Measurements from ENCODE around the gene CHST8. TPM values are rescaled to one million over a fixed set of nuclear protein-coding genes. Genes with fewer than 3 reads are reported as not detected.

CHST8 gene
- total RNA-seq, 1 donor from 2014 or later = not detected

DNA sequence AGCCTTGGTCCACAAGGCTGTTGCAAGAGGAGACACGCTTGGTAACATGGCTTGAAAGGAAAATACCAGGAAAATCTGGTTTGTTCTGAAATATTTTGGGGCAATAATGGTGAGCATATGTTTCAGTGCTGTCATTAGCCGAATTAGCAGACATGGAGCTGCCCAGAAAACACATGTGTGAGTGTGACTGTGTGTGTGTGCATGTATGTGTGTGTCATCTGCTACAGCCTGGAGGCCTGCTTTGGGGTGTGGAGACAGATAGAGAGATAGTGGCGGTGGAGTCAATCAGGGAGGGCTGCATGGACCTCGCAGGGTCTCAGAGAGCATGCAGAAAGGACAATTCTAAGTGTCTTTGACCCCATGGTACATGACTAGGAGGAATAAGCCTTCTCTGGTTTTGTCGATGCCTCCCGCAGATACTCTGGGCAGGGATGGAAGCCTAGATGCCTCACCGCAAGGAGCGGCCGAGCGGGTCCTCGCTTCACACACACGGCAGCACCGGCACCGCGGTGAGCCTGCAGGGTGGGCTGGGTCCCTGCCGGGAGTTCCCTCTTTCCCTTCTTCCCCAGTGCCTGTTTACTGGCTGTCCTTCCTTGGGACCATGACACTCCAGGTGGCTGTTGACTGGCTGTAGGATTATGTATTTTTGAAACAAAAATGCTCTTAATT, 178.4 kb downstream of the CHST8 start:
- Histone ChIP-seq H3K4me1 (ENCODE audit: control insufficient read depth in 3 of 3, insufficient read depth in 3 of 3, low read length in 3 of 3) (peaks cover 3 to 16% (median 11%) of the 10 kb centered on the region in 3 donors), H3K4me3 (ENCODE audit: low read length in 3 of 3) (no peak overlapping the region), H3K27me3 (ENCODE audit: control insufficient read depth in 3 of 3, insufficient read depth in 3 of 3, low read length in 3 of 3) (peaks cover 0 to 14% (median 0%) of the 10 kb centered on the region in 3 donors), H3K27ac (ENCODE audit: low read depth, low read length) (no peak overlapping the region), H3K36me3 (ENCODE audit: control insufficient read depth in 3 of 3, insufficient read depth in 3 of 3, low read length in 3 of 3) (peaks cover 0 to 6% (median 5%) of the 10 kb centered on the region in 3 donors), H3K9me3 (ENCODE audit: control insufficient read depth in 3 of 3, low read length in 3 of 3) (no peaks in the 10 kb centered on the region), H3K9ac (ENCODE audit: low read depth in 1 of 3, low read length in 3 of 3) (peak overlapping the region in 1 of 3 donors; percentile 33)

DNA sequence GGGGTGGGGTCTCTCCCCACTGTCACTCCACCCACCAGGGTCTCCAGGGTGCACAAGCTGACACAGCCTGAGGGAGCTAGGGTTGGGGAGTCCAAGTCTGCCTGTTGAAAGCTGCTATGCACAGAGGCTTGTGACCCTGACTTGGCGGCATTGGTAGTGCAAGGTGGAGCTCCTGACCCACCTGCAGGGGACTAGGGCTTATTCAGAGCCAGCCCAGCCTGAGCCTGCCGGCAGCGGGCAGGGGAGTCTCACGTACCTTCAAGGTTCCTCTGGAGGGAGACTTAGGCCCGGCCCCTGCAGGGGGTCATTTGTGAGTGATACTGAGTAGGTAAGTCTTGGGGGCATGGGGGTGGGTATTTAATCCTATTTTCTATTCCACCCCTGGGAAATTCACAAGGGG, 179.7 kb downstream of the CHST8 start:
- peaks cover 0 to 14% (median 0%) of the 10 kb centered on the region in 3 donors for H3K27me3 ChIP-seq (ENCODE audit: control insufficient read depth in 3 of 3, insufficient read depth in 3 of 3, low read length in 3 of 3)
- peaks cover 3 to 18% (median 17%) of the 10 kb centered on the region in 3 donors for H3K4me1 ChIP-seq (ENCODE audit: control insufficient read depth in 3 of 3, insufficient read depth in 3 of 3, low read length in 3 of 3)
- H3K4me3 ChIP-seq (ENCODE audit: low read length in 3 of 3) = no peak overlapping the region
- no peak overlapping the region for H3K27ac ChIP-seq (ENCODE audit: low read depth, low read length)
- H3K9me3 ChIP-seq (ENCODE audit: control insufficient read depth in 3 of 3, low read length in 3 of 3) = no peaks in the 10 kb centered on the region
- H3K9ac ChIP-seq (ENCODE audit: low read depth in 1 of 3, low read length in 3 of 3) = no peak overlapping the region
- H3K36me3 ChIP-seq (ENCODE audit: control insufficient read depth in 3 of 3, insufficient read depth in 3 of 3, low read length in 3 of 3) = peaks cover 6 to 8% (median 8%) of the 10 kb centered on the region in 3 donors

DNA sequence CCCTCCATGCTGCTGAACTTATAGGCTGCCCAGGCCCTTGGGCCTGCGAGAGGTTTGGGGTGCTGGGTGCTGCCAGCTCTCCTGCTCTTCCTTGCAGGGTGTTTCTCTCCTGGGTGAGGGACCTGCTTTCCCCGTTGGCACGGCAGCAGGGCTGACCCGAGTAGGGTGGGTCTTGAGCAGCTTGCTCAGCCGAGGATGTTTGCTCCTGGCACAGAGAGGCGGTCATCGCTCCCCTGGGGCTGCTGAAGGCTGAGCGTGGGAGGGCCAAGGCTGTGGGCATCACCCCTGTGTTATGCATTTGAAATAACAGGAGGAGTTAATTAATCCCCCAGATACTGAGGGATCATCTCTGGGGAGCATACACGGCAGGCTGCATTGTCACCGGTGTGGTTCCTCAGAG, 180.2 kb downstream of the CHST8 start:
- Histone ChIP-seq H3K9me3 (ENCODE audit: control insufficient read depth in 3 of 3, low read length in 3 of 3) (no peaks in the 10 kb centered on the region), H3K4me3 (ENCODE audit: low read length in 3 of 3) (no peak overlapping the region), H3K27ac (ENCODE audit: low read depth, low read length) (no peak overlapping the region), H3K27me3 (ENCODE audit: control insufficient read depth in 3 of 3, insufficient read depth in 3 of 3, low read length in 3 of 3) (peaks cover 0 to 14% (median 0%) of the 10 kb centered on the region in 3 donors), H3K4me1 (ENCODE audit: control insufficient read depth in 3 of 3, insufficient read depth in 3 of 3, low read length in 3 of 3) (peaks cover 3 to 18% (median 17%) of the 10 kb centered on the region in 3 donors), H3K36me3 (ENCODE audit: control insufficient read depth in 3 of 3, insufficient read depth in 3 of 3, low read length in 3 of 3) (peaks cover 9 to 11% (median 11%) of the 10 kb centered on the region in 3 donors), H3K9ac (ENCODE audit: low read depth in 1 of 3, low read length in 3 of 3) (no peak overlapping the region)

DNA sequence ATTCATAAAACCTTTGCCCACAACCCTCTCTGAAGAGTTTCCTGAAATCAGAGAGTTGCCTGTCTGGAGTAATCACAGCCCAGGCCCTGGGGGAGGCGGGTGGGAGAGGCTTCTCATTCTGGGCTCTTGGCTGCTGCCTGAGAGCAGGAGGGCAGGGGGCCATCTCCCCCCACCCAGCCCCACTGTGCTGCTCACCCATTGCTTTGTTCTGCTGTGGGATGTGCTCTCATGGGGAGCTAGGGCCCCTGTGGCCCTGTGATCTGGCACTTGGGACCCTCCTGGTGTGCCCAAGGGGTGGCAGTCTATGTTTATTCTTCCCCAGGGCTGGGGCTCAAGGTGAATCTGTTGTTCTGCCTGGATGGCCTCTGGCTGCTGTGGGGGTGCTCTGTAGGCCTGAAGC, 181.0 kb downstream of the CHST8 start:
- Histone ChIP-seq H3K4me1 (ENCODE audit: control insufficient read depth in 3 of 3, insufficient read depth in 3 of 3, low read length in 3 of 3) (peaks cover 0 to 15% (median 13%) of the 10 kb centered on the region in 3 donors), H3K9ac (ENCODE audit: low read depth in 1 of 3, low read length in 3 of 3) (no peak overlapping the region), H3K36me3 (ENCODE audit: control insufficient read depth in 3 of 3, insufficient read depth in 3 of 3, low read length in 3 of 3) (peaks cover 9 to 11% (median 11%) of the 10 kb centered on the region in 3 donors), H3K4me3 (ENCODE audit: low read length in 3 of 3) (no peak overlapping the region), H3K27ac (ENCODE audit: low read depth, low read length) (no peak overlapping the region), H3K9me3 (ENCODE audit: control insufficient read depth in 3 of 3, low read length in 3 of 3) (no peaks in the 10 kb centered on the region), H3K27me3 (ENCODE audit: control insufficient read depth in 3 of 3, insufficient read depth in 3 of 3, low read length in 3 of 3) (peaks cover 0 to 14% (median 0%) of the 10 kb centered on the region in 3 donors)

DNA sequence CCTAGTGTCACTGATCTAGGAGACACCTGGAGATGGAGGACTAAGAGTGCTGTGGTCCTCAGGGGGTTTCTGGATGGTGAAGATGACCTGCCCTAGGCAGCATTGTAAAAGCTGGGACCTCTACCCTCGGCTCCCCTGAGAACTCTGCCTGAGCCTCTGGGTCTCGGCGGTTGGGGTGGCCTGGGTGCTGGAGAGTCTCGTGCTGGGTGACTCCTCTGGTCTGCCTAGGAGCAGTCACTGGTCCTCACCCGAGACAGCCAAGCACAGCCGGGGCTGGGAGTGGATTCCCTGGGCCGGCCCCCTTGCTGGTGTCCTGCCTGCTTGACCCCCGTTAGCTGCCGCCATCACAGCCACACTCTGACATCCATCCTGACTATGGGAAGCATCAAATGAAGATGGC, 181.6 kb downstream of the CHST8 start:
- H3K27ac ChIP-seq (ENCODE audit: low read depth, low read length) = no peak overlapping the region
- H3K4me3 ChIP-seq (ENCODE audit: low read length in 3 of 3) = no peak overlapping the region
- no peaks in the 10 kb centered on the region for H3K9me3 ChIP-seq (ENCODE audit: control insufficient read depth in 3 of 3, low read length in 3 of 3)
- H3K36me3 ChIP-seq (ENCODE audit: control insufficient read depth in 3 of 3, insufficient read depth in 3 of 3, low read length in 3 of 3) = peaks cover 9 to 11% (median 11%) of the 10 kb centered on the region in 3 donors
- H3K9ac ChIP-seq (ENCODE audit: low read depth in 1 of 3, low read length in 3 of 3) = no peak overlapping the region
- peaks cover 0 to 14% (median 0%) of the 10 kb centered on the region in 3 donors for H3K27me3 ChIP-seq (ENCODE audit: control insufficient read depth in 3 of 3, insufficient read depth in 3 of 3, low read length in 3 of 3)
- H3K4me1 ChIP-seq (ENCODE audit: control insufficient read depth in 3 of 3, insufficient read depth in 3 of 3, low read length in 3 of 3) = peaks cover 0 to 15% (median 13%) of the 10 kb centered on the region in 3 donors

DNA sequence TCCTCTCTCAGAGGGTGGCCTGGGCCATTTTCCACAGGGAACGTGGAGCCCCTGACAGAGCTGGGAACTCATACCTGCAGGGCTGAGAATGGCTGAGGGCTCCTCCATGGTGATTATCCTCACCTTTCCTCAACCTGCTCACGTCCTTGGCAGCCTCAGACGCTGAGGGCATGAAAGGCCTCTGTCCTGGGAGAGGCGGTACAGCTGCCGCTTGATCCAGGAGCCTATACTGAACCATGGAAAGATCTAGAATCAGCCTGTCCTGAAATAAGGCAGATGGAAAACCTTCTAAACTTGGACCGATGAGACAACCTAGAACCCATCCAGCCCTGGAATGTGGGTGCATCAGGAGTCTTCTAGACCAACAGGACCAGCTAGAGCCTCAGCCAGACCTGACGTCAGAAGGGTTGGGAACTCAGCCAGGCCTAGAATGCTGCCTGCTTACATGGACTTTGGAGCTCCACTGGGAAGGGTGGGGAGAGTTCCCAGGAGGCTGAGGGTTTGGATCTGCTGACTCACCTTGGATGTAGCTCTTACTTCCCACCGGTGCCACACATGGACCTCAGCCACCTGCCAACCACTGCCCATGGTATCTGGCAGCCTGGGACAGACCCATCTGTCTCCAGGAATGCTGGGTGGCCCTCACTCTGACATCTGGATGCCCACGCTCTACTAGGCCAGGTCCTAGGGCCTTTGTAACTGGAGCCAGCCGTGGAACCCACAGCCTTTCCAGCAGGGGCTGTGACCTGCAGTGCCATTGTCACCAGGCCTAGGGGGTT, 182.5 kb downstream of the CHST8 start:
- H3K27ac ChIP-seq (ENCODE audit: low read depth, low read length) = no peak overlapping the region
- H3K36me3 ChIP-seq (ENCODE audit: control insufficient read depth in 3 of 3, insufficient read depth in 3 of 3, low read length in 3 of 3) = peaks cover 9 to 11% (median 11%) of the 10 kb centered on the region in 3 donors
- H3K27me3 ChIP-seq (ENCODE audit: control insufficient read depth in 3 of 3, insufficient read depth in 3 of 3, low read length in 3 of 3) = peaks cover 0 to 9% (median 0%) of the 10 kb centered on the region in 3 donors
- H3K9me3 ChIP-seq (ENCODE audit: control insufficient read depth in 3 of 3, low read length in 3 of 3) = no peaks in the 10 kb centered on the region
- peaks cover 0 to 13% (median 13%) of the 10 kb centered on the region in 3 donors for H3K4me1 ChIP-seq (ENCODE audit: control insufficient read depth in 3 of 3, insufficient read depth in 3 of 3, low read length in 3 of 3)
- H3K9ac ChIP-seq (ENCODE audit: low read depth in 1 of 3, low read length in 3 of 3) = no peak overlapping the region
- H3K4me3 ChIP-seq (ENCODE audit: low read length in 3 of 3) = no peak overlapping the region

DNA sequence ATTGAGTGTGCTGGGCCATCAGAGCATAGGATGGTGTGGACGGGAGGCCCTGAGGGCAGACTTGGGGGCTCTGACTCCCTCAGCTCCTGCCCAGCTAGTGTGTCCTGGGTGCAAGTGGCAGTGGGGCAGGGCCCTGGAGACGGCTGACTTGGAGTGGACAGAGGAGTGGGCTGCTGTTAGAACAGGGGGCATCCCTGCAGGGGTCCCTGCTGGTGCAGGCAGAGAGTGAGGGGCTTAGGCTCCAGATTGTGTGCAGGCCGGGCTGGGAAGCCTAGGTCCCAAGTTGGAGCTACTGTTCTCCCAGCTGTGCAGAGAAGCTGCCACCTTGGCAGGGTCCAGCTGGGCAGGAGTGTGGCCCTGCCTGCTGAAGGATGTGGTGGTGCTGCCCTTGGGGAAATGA, 183.6 kb downstream of the CHST8 start:
- no peaks in the 10 kb centered on the region for H3K27me3 ChIP-seq (ENCODE audit: control insufficient read depth in 3 of 3, insufficient read depth in 3 of 3, low read length in 3 of 3)
- no peaks in the 10 kb centered on the region for H3K9me3 ChIP-seq (ENCODE audit: control insufficient read depth in 3 of 3, low read length in 3 of 3)
- no peak overlapping the region for H3K4me3 ChIP-seq (ENCODE audit: low read length in 3 of 3)
- peaks cover 9 to 11% (median 11%) of the 10 kb centered on the region in 3 donors for H3K36me3 ChIP-seq (ENCODE audit: control insufficient read depth in 3 of 3, insufficient read depth in 3 of 3, low read length in 3 of 3)
- H3K4me1 ChIP-seq (ENCODE audit: control insufficient read depth in 3 of 3, insufficient read depth in 3 of 3, low read length in 3 of 3) = peaks cover 0 to 13% (median 13%) of the 10 kb centered on the region in 3 donors
- H3K27ac ChIP-seq (ENCODE audit: low read depth, low read length) = no peak overlapping the region
- H3K9ac ChIP-seq (ENCODE audit: low read depth in 1 of 3, low read length in 3 of 3) = no peak overlapping the region

DNA sequence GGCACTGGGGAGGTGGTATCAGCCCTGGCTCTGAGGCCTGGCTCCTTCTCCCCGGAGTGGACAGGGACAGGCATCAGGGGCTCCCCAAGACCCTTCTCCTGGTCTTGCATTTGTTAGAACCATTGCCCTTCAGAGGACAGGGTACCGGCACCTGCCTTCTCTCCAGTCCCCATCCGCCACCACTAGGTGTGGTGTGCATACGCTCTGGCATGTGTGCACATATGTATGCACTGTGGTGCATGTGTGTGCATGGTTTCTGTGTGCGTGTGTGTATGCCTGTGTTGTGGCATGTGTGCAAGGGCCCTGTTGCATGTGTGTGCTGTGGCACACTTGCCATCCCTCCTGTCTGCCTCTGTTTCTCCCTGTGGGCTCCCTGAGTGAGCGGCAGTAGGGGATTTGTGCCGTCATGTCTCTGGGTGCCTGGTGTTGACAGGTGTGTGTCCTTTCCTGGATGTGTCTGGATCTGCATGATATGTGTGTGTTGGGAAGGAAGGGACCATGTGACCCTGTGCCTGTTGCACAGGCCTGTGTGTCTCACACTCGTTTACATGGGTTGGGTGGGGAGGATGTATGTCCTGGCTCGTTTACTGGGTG, 184.2 kb downstream of the CHST8 start:
- H3K27ac ChIP-seq (ENCODE audit: low read depth, low read length) = no peak overlapping the region
- H3K27me3 ChIP-seq (ENCODE audit: control insufficient read depth in 3 of 3, insufficient read depth in 3 of 3, low read length in 3 of 3) = no peaks in the 10 kb centered on the region
- no peaks in the 10 kb centered on the region for H3K9me3 ChIP-seq (ENCODE audit: control insufficient read depth in 3 of 3, low read length in 3 of 3)
- no peak overlapping the region for H3K9ac ChIP-seq (ENCODE audit: low read depth in 1 of 3, low read length in 3 of 3)
- H3K4me3 ChIP-seq (ENCODE audit: low read length in 3 of 3) = no peak overlapping the region
- peaks cover 0 to 13% (median 13%) of the 10 kb centered on the region in 3 donors for H3K4me1 ChIP-seq (ENCODE audit: control insufficient read depth in 3 of 3, insufficient read depth in 3 of 3, low read length in 3 of 3)
- H3K36me3 ChIP-seq (ENCODE audit: control insufficient read depth in 3 of 3, insufficient read depth in 3 of 3, low read length in 3 of 3) = peaks cover 9 to 11% (median 10%) of the 10 kb centered on the region in 3 donors

DNA sequence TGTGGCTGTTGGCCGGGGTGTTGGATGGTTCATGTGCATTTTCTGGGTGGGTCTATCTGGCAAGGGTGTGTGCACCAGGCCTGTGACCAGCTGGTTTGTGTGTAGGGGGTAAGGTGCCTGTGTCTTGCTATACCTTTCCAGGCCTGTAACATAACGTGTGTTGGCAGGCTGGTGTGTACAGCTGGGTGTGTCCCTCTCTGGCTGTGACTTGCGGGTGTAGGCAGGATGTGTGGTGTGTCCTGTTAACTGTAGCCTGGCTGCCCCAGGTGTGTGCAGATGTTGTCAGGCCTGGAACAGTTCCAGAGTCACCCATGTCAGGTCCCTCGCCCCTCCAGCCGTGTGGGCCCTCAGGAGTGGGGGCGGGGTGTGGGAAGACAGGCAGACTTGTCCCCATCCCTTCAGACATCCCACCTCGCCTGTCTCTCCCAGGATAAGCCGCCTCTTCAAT, 184.7 kb downstream of the CHST8 start:
- Histone ChIP-seq H3K9ac (ENCODE audit: low read depth in 1 of 3, low read length in 3 of 3) (no peak overlapping the region), H3K36me3 (ENCODE audit: control insufficient read depth in 3 of 3, insufficient read depth in 3 of 3, low read length in 3 of 3) (peaks cover 7 to 9% (median 8%) of the 10 kb centered on the region in 3 donors), H3K4me1 (ENCODE audit: control insufficient read depth in 3 of 3, insufficient read depth in 3 of 3, low read length in 3 of 3) (peaks cover 0 to 13% (median 13%) of the 10 kb centered on the region in 3 donors), H3K27ac (ENCODE audit: low read depth, low read length) (no peak overlapping the region), H3K4me3 (ENCODE audit: low read length in 3 of 3) (no peak overlapping the region), H3K9me3 (ENCODE audit: control insufficient read depth in 3 of 3, low read length in 3 of 3) (no peaks in the 10 kb centered on the region), H3K27me3 (ENCODE audit: control insufficient read depth in 3 of 3, insufficient read depth in 3 of 3, low read length in 3 of 3) (no peaks in the 10 kb centered on the region)

Measured in skeletal muscle tissue (tissue), 4 donors.